Loucy (cell line): ENCODE results near the gene NR2C2.

Source experiments
- CTCF ChIP-seq: fragments of 200-600 bp; sonication (generic); conservative IDR thresholded peaks from 2 replicates; pipeline ENCODE4 v1.5.1; 2014; ENCODE audit warnings: mild to moderate bottlenecking, antibody characterized with exemption, low read length
- EZH2phosphoT487 ChIP-seq: fragments of 200-600 bp; IDR thresholded peaks from 2 replicates; pipeline ENCODE4 v1.6.1; 2018; ENCODE audit warnings: antibody characterized with exemption, mild to moderate bottlenecking, moderate library complexity, borderline replicate concordance

- TF ChIP-seq EZH2phosphoT487 (no peak), CTCF (no peak)
These were observed 138.9 kb downstream of the NR2C2 start for GRCh38 chr3:15086263-15086662.
